Heart right ventricle (tissue), 16 donors: ENCODE data around the gene SEMA3C. TPM values are rescaled to one million over a fixed set of nuclear protein-coding genes. Genes with fewer than 3 reads are reported as not detected.
A peak's percentile ranks its signal among the peaks of the same experiment; 100 is the strongest.

ENCODE experiments used
- ATAC-seq, 8 donors: fragments of 200-7000 bp; cut with Tn5 transposase; one replicate each; pipeline ENCODE4 v1.9.1; 2020; ENCODE audit warnings: mild to moderate bottlenecking in 8 of 8, moderate library complexity in 8 of 8, moderate number of reproducible peaks in 1 of 8
- DNase-seq, 2 donors: peaks; one replicate each; pipeline ENCODE4 v3.0.0-alpha.2; 2020
- H3K27ac ChIP-seq, 10 donors: fragments of 200-600 bp; sonication (generic) in 2 of 10; one replicate each; pipeline versions ENCODE4 v1.5.0 to v1.8.0; 2020 to 2022; ENCODE audit warnings: mild to moderate bottlenecking in 3 of 10
- H3K27me3 ChIP-seq, 7 donors: fragments of 200-600 bp; one replicate each; pipeline ENCODE4 v1.8.0; 2021 to 2022; ENCODE audit warnings: mild to moderate bottlenecking in 2 of 7
- H3K36me3 ChIP-seq, 9 donors: fragments of 200-600 bp; sonication (generic) in 1 of 9; one replicate each; pipeline versions ENCODE4 v1.5.0 to v1.8.0; 2020 to 2022; ENCODE audit warnings: mild to moderate bottlenecking in 2 of 9
- H3K4me1 ChIP-seq, 9 donors: fragments of 200-600 bp; sonication (generic) in 1 of 9; one replicate each; pipeline versions ENCODE4 v1.5.0 to v1.8.0; 2020 to 2022; ENCODE audit warnings: mild to moderate bottlenecking in 4 of 9
- H3K4me3 ChIP-seq, 10 donors: fragments of 200-600 bp; sonication (generic) in 2 of 10; one replicate each; pipeline versions ENCODE4 v1.5.0 to v1.8.0; 2020 to 2022; ENCODE audit warnings: mild to moderate bottlenecking in 7 of 10, moderate library complexity in 2 of 10
- H3K9me3 ChIP-seq, 11 donors: fragments of 200-600 bp in 10 of 11; sonication (generic) in 2 of 11; one replicate each; pipeline versions ENCODE4 v1.5.0 to v1.8.0; 2013 to 2022; ENCODE audit warnings: mild to moderate bottlenecking in 2 of 11, control low read depth in 1 of 11, moderate library complexity in 1 of 11
- CTCF ChIP-seq, 9 donors: fragments of 200-600 bp; sonication (generic) in 2 of 9; IDR thresholded peaks; one replicate each; pipeline versions ENCODE4 v1.5.0 to v1.8.0; 2021 to 2022; ENCODE audit warnings: antibody characterized with exemption in 9 of 9, mild to moderate bottlenecking in 5 of 9, moderate library complexity in 1 of 9
- WGBS, 2 donors: extraction: QIAGEN DNeasy Blood & Tissue Kit; methylation state at CpG; one replicate each; pipeline ENCODE4 v1.1.7; 2013; ENCODE audit warnings: inconsistent platforms in 1 of 2; 5-methylcytosine and 5-hydroxymethylcytosine counted together
- intact Hi-C, 10 donors: fragments of 100-400 bp; cut with DNase I; formaldehyde crosslinking; loops; one replicate each; pipeline versions ENCODE4 v1.11.1 to v1.14.2; 2022
- polyA plus RNA-seq, 2 donors: library from polyadenylated mRNA; stranded (reverse); fragments of 200-250 nt; gene quantifications; one replicate each; pipeline ENCODE4 v1.2.3, GENCODE V29; 2013
- total RNA-seq, 10 donors: library from RNA; stranded (reverse); fragmentation: NEBNext Ultra II Directional in 3 of 10; extraction: Animal tissue kit (Norgen Biotek cat#: 25700) in 3 of 10; gene quantifications; one replicate each; pipeline versions ENCODE4 v1.2.1 to v1.2.4, GENCODE V29; 2021 to 2023
- donor health status: Arrhythmogenic right ventricular cardiomyopathy.
- donor health status: ischemic (EF 13 %, LVEDD 7.1; RV severe dilation, severe dysfunction).
- donor health status: healthy with polysubstance abuse.
- donor health status: DM: no; HTN: yes; CAD: no.
- donor health status: DM: no; HTN: no; CAD: no.
- donor health status: ischemic (EF 25% LVEDD 6.9; RV normal size, moderate dysfunction).
- donor health status: ischemic (EF 25% LVEDD 5.7; RV mildly dilated, moderate dysfunction).
- donor health status: healthy.
- donor health status: DM: yes; HTN: yes; CAD: no.
- donor health status: Ischemic cardiomyopathy.
- donor health status: ischemic (EF 35%, LVEDD 5.7; RV mildly dilated, moderate dysfunction).
- donor health status: nonischemic (EF 11% LVEDD 7.7; RV severe dilation, severe dysfunction).
- donor health status: DM: yes; HTN: yes; CAD: no.
- donor health status: PGD.
- donor health status: ischemic (EF 29% LVEDD 5.4; RV normal size, mild dysfunction).
- donor health status: nonischemic (EF 23%, LVEDD 6.1; RV moderate dilation, normal function).

The SEMA3C gene
- total and polyA plus RNA-seq, 12 donors = 14.5 to 83.2 (median 57.3) TPM

- H3K36me3 ChIP-seq = no peaks in the 10 kb centered on the region
- H3K4me3 ChIP-seq = no peak overlapping the region
- peaks cover 0 to 14% (median 5%) of the 10 kb centered on the region in 9 donors for H3K4me1 ChIP-seq
- no peak overlapping the region for H3K27ac ChIP-seq
- ATAC-seq (no peak), DNase-seq (no peak)
- 90 to 93% methylated on average over 5 of the region's 5 CpGs for WGBS, 2 donors
- peaks cover 0 to 11% (median 0%) of the 10 kb centered on the region in 7 donors for H3K27me3 ChIP-seq
- intact Hi-C loops = loop anchor here in 9 of 10 donors (5.0 to 10.0 kb wide), 5 partner anchors 265 to 532 kb away; no protein-coding TSS in a partner anchor
- no peak for TF ChIP-seq CTCF (IDR thresholded peaks at IDR 0.05)
- H3K9me3 ChIP-seq = peaks cover 0 to 7% (median 0%) of the 10 kb centered on the region in 11 donors
Observed at GRCh38 chr7:80922253-80923049, 3.6 kb upstream of the SEMA3C start.

GRCh38 chr7:80921130-80921529, 2.3 kb upstream of the SEMA3C start:
- Histone ChIP-seq H3K4me3 (no peak overlapping the region), H3K36me3 (peaks cover 0 to under 1% (median 0%) of the 10 kb centered on the region in 9 donors), H3K27me3 (peaks cover 0 to 11% (median 0%) of the 10 kb centered on the region in 7 donors), H3K9me3 (no peaks in the 10 kb centered on the region), H3K4me1 (peaks cover 0 to 16% (median 5%) of the 10 kb centered on the region in 9 donors), H3K27ac (no peak overlapping the region)
- 45 to 52% methylated on average over 3 of the region's 3 CpGs for WGBS, 2 donors
- intact Hi-C loops = loop anchor here in 9 of 10 donors (5.0 to 10.0 kb wide), 5 partner anchors 266 to 534 kb away; no protein-coding TSS in a partner anchor
- DNase-seq (no peak), ATAC-seq (peak in 1 of 8 donors; percentile 7)
- no peak for TF ChIP-seq CTCF (IDR thresholded peaks at IDR 0.05)

- peak overlapping the region; percentile 12 to 76 (median 63) for H3K4me3 ChIP-seq
- intact Hi-C loops = loop anchor here in 8 of 10 donors (2.0 to 10.0 kb wide), 11 partner anchors 124 to 546 kb away; no protein-coding TSS in a partner anchor
- H3K4me1 ChIP-seq = peaks cover 0 to 16% (median 5%) of the 10 kb centered on the region in 9 donors
- peaks cover 0 to 13% (median 0%) of the 10 kb centered on the region in 9 donors for H3K36me3 ChIP-seq
- TF ChIP-seq CTCF (IDR thresholded peaks at IDR 0.05) = no peak
- DNase-seq (no peak), ATAC-seq (peak in 3 of 8 donors; percentile 23 to 35 (median 24))
- H3K27ac ChIP-seq = peak overlapping the region in 9 of 10 donors; percentile 55 to 84 (median 79)
- 5 to 6% methylated on average over 8 of the region's 8 CpGs for WGBS, 2 donors
- H3K9me3 ChIP-seq = no peaks in the 10 kb centered on the region
- H3K27me3 ChIP-seq = peaks cover 0 to 11% (median 0%) of the 10 kb centered on the region in 7 donors
Observed at GRCh38 chr7:80918399-80918798, 452 bp downstream of the SEMA3C start.
